Skeletal muscle satellite cell (primary cell): ENCODE measurements around the gene FSIP1.

Source experiments
- H3K27me3 ChIP-seq: 2 replicates; pipeline ENCODE4 v1.7.0; 2013; ENCODE audit warnings: low read length; ENCODE audit not compliant: control insufficient read depth, insufficient read depth
- H3K36me3 ChIP-seq: 2 replicates; pipeline ENCODE4 v1.7.0; 2013; ENCODE audit warnings: mild to moderate bottlenecking, control low read depth, low read length; ENCODE audit not compliant: insufficient read depth
- H3K4me1 ChIP-seq: 2 replicates; pipeline ENCODE4 v1.7.0; 2013; ENCODE audit warnings: low read length; ENCODE audit not compliant: control insufficient read depth, insufficient read depth
- H3K4me2 ChIP-seq: 2 replicates; pipeline ENCODE4 v1.7.0; 2013; ENCODE audit warnings: mild to moderate bottlenecking, low read length
- H3K4me3 ChIP-seq: 2 replicates; pipeline ENCODE4 v1.7.0; 2013; ENCODE audit warnings: low read length
- H3K9ac ChIP-seq: 2 replicates; pipeline ENCODE4 v1.7.0; 2013; ENCODE audit warnings: mild to moderate bottlenecking, low read depth, low read length, moderate library complexity
- H3K9me3 ChIP-seq: replicated peaks from 2 replicates; pipeline ENCODE4 v1.7.0; 2013; ENCODE audit warnings: mild to moderate bottlenecking, control low read depth, low read length

Gene FSIP1

GRCh38 chr15:39657181-39657580 is 125.5 kb downstream of the FSIP1 start:
- Histone ChIP-seq H3K4me2 (peak overlapping the region; percentile 27), H3K9ac (no peak overlapping the region), H3K4me1 (peaks cover 21% of the 10 kb centered on the region), H3K4me3 (no peak overlapping the region), H3K27me3 (no peaks in the 10 kb centered on the region), H3K9me3 (no peaks in the 10 kb centered on the region), H3K36me3 (no peaks in the 10 kb centered on the region)

GRCh38 chr15:39654304-39654703 is 128.3 kb downstream of the FSIP1 start:
- H3K9me3 ChIP-seq, result no peaks in the 10 kb centered on the region
- H3K9ac ChIP-seq, result no peak overlapping the region
- no peak overlapping the region for H3K4me2 ChIP-seq
- peaks cover 14% of the 10 kb centered on the region for H3K4me1 ChIP-seq
- H3K4me3 ChIP-seq, result no peak overlapping the region
- no peaks in the 10 kb centered on the region for H3K27me3 ChIP-seq
- H3K36me3 ChIP-seq, result no peaks in the 10 kb centered on the region

GRCh38 chr15:39651881-39652280 is 130.8 kb downstream of the FSIP1 start:
- Histone ChIP-seq H3K9me3 (no peaks in the 10 kb centered on the region), H3K4me2 (no peak overlapping the region), H3K9ac (no peak overlapping the region), H3K36me3 (no peaks in the 10 kb centered on the region), H3K4me1 (peaks cover 2% of the 10 kb centered on the region), H3K27me3 (no peaks in the 10 kb centered on the region), H3K4me3 (no peak overlapping the region)

DNA sequence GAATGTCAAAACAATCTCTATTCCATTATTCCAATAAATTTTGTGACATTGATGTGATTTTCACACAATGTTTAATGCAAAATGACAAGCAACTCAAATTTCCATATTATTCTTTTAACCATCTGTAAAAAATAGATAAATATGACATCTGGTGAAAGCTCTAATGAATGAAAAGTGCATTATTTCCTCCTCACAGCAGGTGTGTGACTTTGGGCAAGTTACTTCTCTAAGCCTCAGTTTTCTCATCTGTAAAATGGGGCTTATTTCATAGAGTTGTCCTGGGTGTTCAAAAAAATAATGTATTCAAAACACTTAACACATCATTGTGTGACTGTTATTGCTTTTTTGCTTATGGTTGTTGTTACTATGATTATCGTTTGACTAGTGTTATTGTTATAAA is 131.3 kb downstream of the FSIP1 start:
- Histone ChIP-seq H3K9me3 (no peaks in the 10 kb centered on the region), H3K4me3 (no peak overlapping the region), H3K9ac (no peak overlapping the region), H3K36me3 (no peaks in the 10 kb centered on the region), H3K4me1 (no peaks in the 10 kb centered on the region), H3K4me2 (no peak overlapping the region), H3K27me3 (no peaks in the 10 kb centered on the region)

- H3K36me3 ChIP-seq, result no peaks in the 10 kb centered on the region
- H3K4me2 ChIP-seq, result no peak overlapping the region
- no peaks in the 10 kb centered on the region for H3K9me3 ChIP-seq
- no peak overlapping the region for H3K4me3 ChIP-seq
- H3K9ac ChIP-seq, result no peak overlapping the region
- peaks cover 5% of the 10 kb centered on the region for H3K4me1 ChIP-seq
- H3K27me3 ChIP-seq, result no peaks in the 10 kb centered on the region
Measured at GRCh38 chr15:39649757-39650156, 132.9 kb downstream of the FSIP1 start.

GRCh38 chr15:39646425-39646824 is 136.2 kb downstream of the FSIP1 start:
- Histone ChIP-seq H3K36me3 (no peaks in the 10 kb centered on the region), H3K9ac (no peak overlapping the region), H3K4me3 (no peak overlapping the region), H3K9me3 (no peaks in the 10 kb centered on the region), H3K27me3 (no peaks in the 10 kb centered on the region), H3K4me2 (no peak overlapping the region), H3K4me1 (peaks cover 34% of the 10 kb centered on the region)

GRCh38 chr15:39645976-39646257 is 136.7 kb downstream of the FSIP1 start:
- no peaks in the 10 kb centered on the region for H3K9me3 ChIP-seq
- H3K36me3 ChIP-seq, result no peaks in the 10 kb centered on the region
- no peaks in the 10 kb centered on the region for H3K27me3 ChIP-seq
- H3K4me3 ChIP-seq, result no peak overlapping the region
- no peak overlapping the region for H3K9ac ChIP-seq
- peaks cover 38% of the 10 kb centered on the region for H3K4me1 ChIP-seq
- H3K4me2 ChIP-seq, result no peak overlapping the region

- Histone ChIP-seq H3K36me3 (no peaks in the 10 kb centered on the region), H3K4me1 (peaks cover 38% of the 10 kb centered on the region), H3K4me2 (no peak overlapping the region), H3K9ac (no peak overlapping the region), H3K4me3 (no peak overlapping the region), H3K27me3 (no peaks in the 10 kb centered on the region), H3K9me3 (no peaks in the 10 kb centered on the region)
Measured at GRCh38 chr15:39645138-39645975, 137.3 kb downstream of the FSIP1 start.

GRCh38 chr15:39644136-39644535 is 138.5 kb downstream of the FSIP1 start:
- Histone ChIP-seq H3K4me1 (peaks cover 38% of the 10 kb centered on the region), H3K9ac (no peak overlapping the region), H3K36me3 (no peaks in the 10 kb centered on the region), H3K4me2 (peak overlapping the region; percentile 26), H3K27me3 (no peaks in the 10 kb centered on the region), H3K9me3 (no peaks in the 10 kb centered on the region), H3K4me3 (no peak overlapping the region)

GRCh38 chr15:39643727-39644126 is 138.9 kb downstream of the FSIP1 start:
- H3K9me3 ChIP-seq, result no peaks in the 10 kb centered on the region
- no peaks in the 10 kb centered on the region for H3K36me3 ChIP-seq
- no peaks in the 10 kb centered on the region for H3K27me3 ChIP-seq
- peak overlapping the region; percentile 26 for H3K4me2 ChIP-seq
- H3K4me1 ChIP-seq, result peaks cover 38% of the 10 kb centered on the region
- no peak overlapping the region for H3K4me3 ChIP-seq
- H3K9ac ChIP-seq, result no peak overlapping the region

GRCh38 chr15:39642011-39642640 is 140.5 kb downstream of the FSIP1 start:
- no peak overlapping the region for H3K9ac ChIP-seq
- H3K4me3 ChIP-seq, result peak overlapping the region; percentile 8

More at GRCh38 chr15:39642011-39642640, 140.5 kb downstream of the FSIP1 start:
- H3K9me3 ChIP-seq, result no peaks in the 10 kb centered on the region
- peak overlapping the region; percentile 45 for H3K4me2 ChIP-seq
- no peaks in the 10 kb centered on the region for H3K27me3 ChIP-seq
- peaks cover 38% of the 10 kb centered on the region for H3K4me1 ChIP-seq
- H3K36me3 ChIP-seq, result no peaks in the 10 kb centered on the region
